Muscle of arm (tissue), 12 donors: ENCODE data around the gene DTNB. TPM values are rescaled to one million over a fixed set of nuclear protein-coding genes. Genes with fewer than 3 reads are reported as not detected.

ENCODE experiments used
- DNase-seq: peaks from one replicate; pipeline ENCODE4 v3.0.0-alpha.2; 2013
- polyA plus RNA-seq, 12 donors: library from polyadenylated mRNA; unstranded; fragments of 120-200 nt; gene quantifications; one replicate each; pipeline ENCODE4 v1.2.1, GENCODE V29; 2013; ENCODE audit not compliant: insufficient read length in 12 of 12

Gene DTNB
- polyA plus RNA-seq, 12 donors, result 4.2 to 24.7 (median 6.4) TPM; not detected in 1

GRCh38 chr2:25460261-25460905 lies 213.0 kb downstream of the DTNB start:
- DNase-seq, result no peak

- no peak for DNase-seq
Observed at GRCh38 chr2:25454824-25455611, 218.4 kb downstream of the DTNB start.

DNA sequence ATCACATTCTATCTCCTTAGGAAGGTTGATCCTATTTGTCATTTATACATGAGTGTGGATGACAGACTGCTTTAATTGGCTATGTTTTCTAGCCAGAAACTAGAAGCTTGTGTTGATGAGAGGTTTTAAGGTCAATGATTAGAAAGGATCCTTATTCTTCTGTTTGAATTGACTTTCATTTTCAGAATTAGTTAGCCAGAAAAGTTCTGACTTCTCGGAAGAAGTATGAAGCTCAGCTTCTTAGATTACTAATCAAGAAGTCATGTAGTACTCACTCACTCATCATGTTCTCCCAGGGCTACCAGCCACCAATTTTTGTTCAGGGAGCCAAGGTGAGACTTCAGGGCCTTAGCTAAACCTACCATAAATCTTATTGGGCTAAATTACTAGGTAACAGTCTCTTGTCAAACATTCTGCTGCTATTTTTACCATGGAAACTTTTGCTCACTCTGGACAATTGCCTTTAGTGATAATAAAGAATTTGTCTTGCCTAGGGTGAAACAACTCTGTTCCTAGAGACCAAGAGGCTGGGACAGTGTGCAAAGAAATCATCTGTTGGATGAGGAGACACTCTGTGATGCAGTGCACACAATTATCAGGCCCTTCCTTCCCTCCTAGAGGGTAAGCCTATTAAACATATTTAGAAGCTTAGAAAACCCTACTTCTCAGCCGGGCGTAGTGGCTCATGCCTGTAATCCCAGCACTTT lies 220.0 kb downstream of the DTNB start:
- DNase-seq, result no peak

- DNase-seq, result no peak
Observed at GRCh38 chr2:25448808-25449207, 224.6 kb downstream of the DTNB start.

- DNase-seq, result no peak
Observed at GRCh38 chr2:25447018-25447417, 226.4 kb downstream of the DTNB start.

GRCh38 chr2:25446122-25446521 lies 227.3 kb downstream of the DTNB start:
- no peak for DNase-seq

- DNase-seq, result no peak
Observed at GRCh38 chr2:25445464-25445863, 227.9 kb downstream of the DTNB start.

- DNase-seq, result no peak
Observed at GRCh38 chr2:25444608-25445270, 228.6 kb downstream of the DTNB start.

- DNase-seq, result no peak
Observed at GRCh38 chr2:25443766-25444165, 229.6 kb downstream of the DTNB start.

- DNase-seq, result no peak
Observed at GRCh38 chr2:25441353-25441752, 232.0 kb downstream of the DTNB start.

GRCh38 chr2:25438793-25439192 lies 234.6 kb downstream of the DTNB start:
- no peak for DNase-seq

DNA sequence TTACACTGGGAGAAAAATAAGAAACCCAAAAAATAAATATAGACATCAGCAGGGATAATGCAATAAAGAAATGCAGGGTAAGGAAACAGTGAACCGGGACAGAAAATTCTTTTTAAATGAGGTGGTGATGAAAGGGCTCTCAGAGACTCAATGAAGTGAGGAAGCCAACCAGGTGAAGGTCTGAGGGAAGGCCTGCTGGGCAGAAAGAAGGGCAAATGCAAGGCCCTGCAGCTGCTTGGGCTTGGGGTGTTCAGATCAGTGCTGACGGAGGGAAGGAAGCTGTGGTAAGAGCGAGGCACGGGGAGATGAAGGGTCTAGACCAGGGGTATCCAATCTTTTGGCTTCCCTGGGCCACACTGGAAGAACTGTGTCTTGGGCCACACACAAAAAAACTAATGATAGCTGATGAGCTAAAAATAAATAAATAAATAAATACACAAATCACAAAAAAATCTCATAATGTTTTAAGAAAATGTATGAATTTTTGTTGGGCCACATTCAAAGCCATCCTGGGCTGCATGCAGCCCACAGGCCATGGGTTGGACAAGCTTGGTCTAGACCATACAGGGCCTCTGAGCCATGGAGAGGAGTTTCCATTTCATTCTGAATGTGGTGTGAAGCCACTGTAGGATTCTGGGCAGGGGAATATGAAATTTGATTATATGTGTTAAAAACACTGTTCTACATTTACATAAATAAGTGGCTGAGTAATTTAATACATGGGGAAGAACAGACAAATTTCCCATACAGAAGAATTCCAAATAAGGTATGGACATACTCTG lies 235.3 kb downstream of the DTNB start:
- DNase-seq, result no peak

DNA sequence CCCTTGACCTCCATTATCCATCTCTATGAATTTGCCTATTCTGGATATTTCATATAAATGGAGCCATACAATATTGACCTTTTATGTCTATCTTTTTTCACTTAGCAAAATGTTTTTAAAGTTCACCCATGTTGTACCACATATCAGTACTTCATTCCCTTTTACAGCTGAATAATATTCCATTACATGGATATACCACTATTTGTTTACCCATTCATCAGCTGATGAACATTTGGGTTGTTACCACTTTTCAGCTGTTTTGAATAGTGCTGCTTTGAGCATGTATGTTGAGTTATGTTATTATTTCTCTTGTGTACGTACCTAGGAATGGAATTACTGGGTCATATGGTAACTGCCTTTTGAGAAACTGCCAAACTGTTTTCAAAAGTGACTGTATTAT lies 238.0 kb downstream of the DTNB start:
- DNase-seq, result no peak

GRCh38 chr2:25431604-25432003 lies 241.8 kb downstream of the DTNB start:
- no peak for DNase-seq

DNA sequence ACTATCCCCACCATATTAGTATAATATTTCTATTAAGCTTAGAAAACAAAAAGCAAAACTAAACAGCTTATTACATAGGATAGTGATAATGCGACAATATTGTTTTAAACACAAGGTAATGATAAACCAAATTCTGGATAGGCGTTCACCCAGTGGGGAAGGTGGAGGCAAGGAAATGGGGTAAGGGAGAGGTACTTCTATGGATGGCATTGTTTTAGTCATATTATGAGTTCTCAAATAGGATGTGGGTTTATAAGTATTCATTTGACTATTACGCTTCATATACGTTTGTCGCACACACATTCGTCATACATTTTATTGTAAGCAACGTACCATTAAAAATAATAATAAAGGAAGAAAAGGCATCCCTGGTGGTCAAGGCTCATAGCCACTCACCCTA lies 242.8 kb downstream of the DTNB start:
- no peak for DNase-seq

DNA sequence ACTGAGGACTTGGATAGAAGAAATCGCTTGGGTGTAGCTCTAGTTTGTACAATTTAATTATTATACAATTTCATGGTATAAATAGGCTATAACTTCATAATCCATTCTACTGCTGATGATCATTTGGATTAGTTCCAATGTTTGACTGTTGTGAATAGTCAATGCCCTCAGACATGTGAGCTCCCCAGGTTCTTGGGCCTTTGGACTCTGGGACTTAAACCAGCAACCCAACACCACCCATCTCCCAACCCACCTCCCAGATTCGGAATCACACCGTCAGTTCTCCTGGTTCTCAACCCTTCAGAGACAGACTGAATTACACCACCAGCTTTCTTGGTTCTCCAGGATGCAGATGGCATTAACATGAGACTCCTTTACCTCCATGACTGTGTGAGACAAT lies 247.1 kb downstream of the DTNB start:
- no peak for DNase-seq

DNA sequence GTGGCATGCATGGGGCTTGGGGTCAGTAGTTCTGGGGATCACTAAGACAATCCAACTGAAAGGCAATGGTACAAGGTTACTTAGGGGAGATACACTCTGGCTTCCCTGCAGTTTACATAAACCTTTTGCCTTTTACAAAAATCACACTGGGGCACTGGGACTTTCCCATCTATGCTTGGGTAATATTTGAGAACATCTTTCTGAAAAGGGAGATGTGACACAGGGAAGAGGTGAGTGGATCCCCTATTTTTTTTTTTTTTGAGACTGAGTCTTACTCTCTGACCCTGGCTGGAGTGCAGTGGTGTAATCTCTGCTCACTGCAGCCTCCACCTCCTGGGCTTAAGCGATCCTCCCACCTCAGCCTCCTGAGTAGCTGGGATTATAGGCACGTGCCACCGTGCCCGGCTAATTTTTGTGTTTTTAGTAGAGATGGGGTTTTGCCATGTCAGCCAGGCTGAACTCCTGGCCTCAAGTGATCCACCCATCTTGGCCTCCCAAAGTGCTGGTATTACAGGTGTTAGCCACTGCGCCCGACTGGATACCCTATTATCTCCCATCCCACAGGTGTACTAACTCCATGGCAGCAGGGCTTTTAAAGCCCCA lies 248.8 kb downstream of the DTNB start:
- no peak for DNase-seq

DNA sequence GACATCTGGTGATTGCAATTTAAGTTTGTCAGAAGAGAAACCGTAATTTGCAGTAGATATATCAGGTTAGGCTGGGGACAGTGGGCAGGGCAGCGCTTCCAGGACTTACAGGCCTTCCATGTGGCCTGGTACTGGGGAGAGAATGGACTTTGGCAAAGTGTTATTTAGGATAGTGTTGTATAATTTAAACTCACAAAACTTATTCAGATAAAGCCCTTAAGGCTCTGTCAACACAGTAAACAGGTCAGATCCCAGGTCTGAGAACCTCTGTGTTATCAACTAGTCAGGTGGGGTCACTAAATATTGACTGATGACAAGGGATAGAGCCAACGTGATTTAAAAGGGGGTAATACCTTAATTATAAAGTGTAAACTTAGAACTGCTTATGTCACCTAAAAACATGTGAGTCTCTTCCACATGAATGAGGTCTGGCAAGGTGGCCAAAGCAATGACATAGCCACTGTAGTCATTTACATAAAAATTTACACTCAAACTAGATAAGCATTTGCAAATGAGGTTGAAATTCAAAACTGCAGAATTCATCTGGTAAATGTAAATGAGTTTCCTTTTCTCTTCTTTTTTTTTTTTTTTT lies 251.5 kb downstream of the DTNB start:
- no peak for DNase-seq

GRCh38 chr2:25421289-25421688 lies 252.1 kb downstream of the DTNB start:
- no peak for DNase-seq

GRCh38 chr2:25420820-25421237 lies 252.5 kb downstream of the DTNB start:
- no peak for DNase-seq
